Neural cell (in vitro differentiated cells): ENCODE results near the gene WFIKKN2.

Experiments
- EP300 ChIP-seq: fragments of 450-650 bp; conservative IDR thresholded peaks from 2 replicates; pipeline ENCODE4 v1.6.1; 2014; ENCODE audit warnings: antibody characterized with exemption, mild to moderate bottlenecking, moderate library complexity; ENCODE audit not compliant: poor library complexity, severe bottlenecking
- TF ChIP-seq, protein P1 (sequence below): fragments of 450-650 bp; IDR thresholded peaks from 2 replicates; pipeline ENCODE4 v1.5.1; 2014; ENCODE audit warnings: antibody characterized with exemption, mild to moderate bottlenecking, moderate library complexity; ENCODE audit not compliant: poor library complexity, severe bottlenecking

DNA sequence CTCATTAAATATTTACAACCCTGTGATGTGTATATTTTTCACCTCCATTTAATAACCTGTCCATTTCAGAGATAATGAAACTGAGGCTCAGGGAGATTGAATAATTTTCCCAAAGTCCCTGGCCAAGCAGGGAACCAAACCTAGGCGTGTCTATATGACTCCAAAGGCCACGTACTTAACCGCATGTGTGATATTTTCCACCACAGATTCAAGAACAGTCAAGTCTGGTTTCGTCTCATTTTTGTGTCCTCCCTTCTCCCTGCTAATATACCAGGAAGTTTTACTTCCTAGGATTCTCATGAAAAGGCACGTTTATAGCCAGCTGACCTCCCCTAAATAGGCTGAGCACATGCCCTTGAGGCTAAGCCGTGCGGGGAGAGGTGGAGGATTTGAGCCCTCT is 15.3 kb downstream of the WFIKKN2 start:
- TF ChIP-seq EP300 = no peak
- TF ChIP-seq, protein P1, sequence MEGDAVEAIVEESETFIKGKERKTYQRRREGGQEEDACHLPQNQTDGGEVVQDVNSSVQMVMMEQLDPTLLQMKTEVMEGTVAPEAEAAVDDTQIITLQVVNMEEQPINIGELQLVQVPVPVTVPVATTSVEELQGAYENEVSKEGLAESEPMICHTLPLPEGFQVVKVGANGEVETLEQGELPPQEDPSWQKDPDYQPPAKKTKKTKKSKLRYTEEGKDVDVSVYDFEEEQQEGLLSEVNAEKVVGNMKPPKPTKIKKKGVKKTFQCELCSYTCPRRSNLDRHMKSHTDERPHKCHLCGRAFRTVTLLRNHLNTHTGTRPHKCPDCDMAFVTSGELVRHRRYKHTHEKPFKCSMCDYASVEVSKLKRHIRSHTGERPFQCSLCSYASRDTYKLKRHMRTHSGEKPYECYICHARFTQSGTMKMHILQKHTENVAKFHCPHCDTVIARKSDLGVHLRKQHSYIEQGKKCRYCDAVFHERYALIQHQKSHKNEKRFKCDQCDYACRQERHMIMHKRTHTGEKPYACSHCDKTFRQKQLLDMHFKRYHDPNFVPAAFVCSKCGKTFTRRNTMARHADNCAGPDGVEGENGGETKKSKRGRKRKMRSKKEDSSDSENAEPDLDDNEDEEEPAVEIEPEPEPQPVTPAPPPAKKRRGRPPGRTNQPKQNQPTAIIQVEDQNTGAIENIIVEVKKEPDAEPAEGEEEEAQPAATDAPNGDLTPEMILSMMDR = no peak
